HG02870 (cell line): Measurements from ENCODE around the gene RARRES2.
"Not testable (repeated sequence)": the region's sequence is repeated elsewhere in the genome, so short reads cannot be mapped to it uniquely, and the experiment has no call there.

ENCODE experiments used
- ATAC-seq: cut with Tn5 transposase; IDR thresholded peaks from one replicate; pipeline ENCODE4 v1.9.1; 2021; ENCODE audit warnings: mild to moderate bottlenecking, moderate library complexity; ENCODE audit not compliant: unreplicated experiment

Gene RARRES2

GRCh38 chr7:150341263-150342120 lies at the start of gene RARRES2:
Gene RARRES2, minus strand, starts transcription at chr7:150341629. Its CDS starts 1,020 bp downstream, at chr7:150340609.
- no peak for ATAC-seq

GRCh38 chr7:150390205-150390604 lies 48.8 kb upstream of the RARRES2 start:
- ATAC-seq, result no peak

GRCh38 chr7:150389532-150389816 lies 48.0 kb upstream of the RARRES2 start:
- ATAC-seq, result no peak

GRCh38 chr7:150388709-150389531 lies 47.5 kb upstream of the RARRES2 start:
- no peak for ATAC-seq

GRCh38 chr7:150388306-150388705 lies 46.9 kb upstream of the RARRES2 start:
- ATAC-seq, result no peak

GRCh38 chr7:150385884-150386283 lies 44.5 kb upstream of the RARRES2 start:
- ATAC-seq, result not testable (repeated sequence)

GRCh38 chr7:150385302-150385723 lies 43.9 kb upstream of the RARRES2 start:
- no peak for ATAC-seq

- ATAC-seq, result no peak
Measured at GRCh38 chr7:150384406-150385301, 43.2 kb upstream of the RARRES2 start.

- ATAC-seq, result no peak
Measured at GRCh38 chr7:150383710-150384397, 42.4 kb upstream of the RARRES2 start.

GRCh38 chr7:150382844-150383225 lies 41.4 kb upstream of the RARRES2 start:
- no peak for ATAC-seq

- ATAC-seq, result no peak
Measured at GRCh38 chr7:150382123-150382843, 40.9 kb upstream of the RARRES2 start.

- no peak for ATAC-seq
Measured at GRCh38 chr7:150381785-150382122, 40.3 kb upstream of the RARRES2 start.

GRCh38 chr7:150381096-150381495 lies 39.7 kb upstream of the RARRES2 start:
- no peak for ATAC-seq

GRCh38 chr7:150380463-150380862 lies 39.0 kb upstream of the RARRES2 start:
- no peak for ATAC-seq

- ATAC-seq, result no peak
Measured at GRCh38 chr7:150379441-150380379, 38.3 kb upstream of the RARRES2 start.

- ATAC-seq, result peak; percentile 68
Measured at GRCh38 chr7:150378853-150379440, 37.5 kb upstream of the RARRES2 start, which contains the start of gene ZNF775. Gene ZNF775, plus strand, starts transcription at chr7:150379330. Its CDS starts 9,141 bp downstream, at chr7:150388471.

- ATAC-seq, result no peak
Measured at GRCh38 chr7:150378115-150378852, 36.9 kb upstream of the RARRES2 start.

GRCh38 chr7:150377635-150378034 lies 36.2 kb upstream of the RARRES2 start:
- no peak for ATAC-seq
